Astrocyte (in vitro differentiated cells and primary cell): ENCODE measurements around the gene ECSCR. TPM values are rescaled to one million over a fixed set of nuclear protein-coding genes. Genes with fewer than 3 reads are reported as not detected.

Source experiments
- DNase-seq: peaks from one replicate; pipeline ENCODE4 v3.0.0-alpha.2; 2010; ENCODE audit warnings: low read depth
- FAIRE-seq: peaks from 2 replicates; lab custom pipeline; 2011; peaks lifted over from hg19 to GRCh38; lab: Jason Lieb, UNC
- H2AFZ ChIP-seq: 2 replicates; pipeline ENCODE4 v1.6.0; 2012; ENCODE audit warnings: low read depth, low read length, inconsistent platforms
- H3K27ac ChIP-seq: 2 replicates; pipeline ENCODE4 v1.5.1; 2011; ENCODE audit warnings: low read depth, low read length, inconsistent platforms
- H3K27me3 ChIP-seq: 2 replicates; pipeline ENCODE4 v1.6.0; 2011; ENCODE audit warnings: low read length, inconsistent platforms; ENCODE audit not compliant: insufficient read depth
- H3K36me3 ChIP-seq: 2 replicates; pipeline ENCODE4 v1.5.1; 2011; ENCODE audit warnings: low read length, inconsistent platforms; ENCODE audit not compliant: insufficient read depth
- H3K4me1 ChIP-seq: 2 replicates; pipeline ENCODE4 v1.5.1; 2011; ENCODE audit warnings: low read length, inconsistent platforms; ENCODE audit not compliant: insufficient read depth
- H3K4me2 ChIP-seq: 2 replicates; pipeline ENCODE4 v1.6.0; 2012; ENCODE audit warnings: low read length, inconsistent platforms
- H3K4me3 ChIP-seq: 2 replicates; pipeline ENCODE4 v1.5.1; 2011; ENCODE audit warnings: low read depth, mild to moderate bottlenecking, low read length, inconsistent platforms; ENCODE audit not compliant: insufficient read depth
- H3K79me2 ChIP-seq: 2 replicates; pipeline ENCODE4 v1.6.0; 2012; ENCODE audit warnings: mild to moderate bottlenecking, low read length, inconsistent platforms; ENCODE audit not compliant: insufficient read depth
- H3K9ac ChIP-seq: 2 replicates; pipeline ENCODE4 v1.6.0; 2012; ENCODE audit warnings: mild to moderate bottlenecking, low read length, inconsistent platforms
- H3K9me3 ChIP-seq: 2 replicates; pipeline ENCODE4 v1.5.1; 2012; ENCODE audit warnings: low read depth, mild to moderate bottlenecking, low read length, inconsistent platforms; ENCODE audit not compliant: insufficient read depth
- H4K20me1 ChIP-seq: 2 replicates; pipeline ENCODE4 v1.6.0; 2012; ENCODE audit warnings: low read length, inconsistent platforms; ENCODE audit not compliant: insufficient read depth
- H3K27ac Mint-ChIP-seq: one replicate; pipeline ENCODE4 v1.8.0; 2021; ENCODE audit warnings: mild to moderate bottlenecking, mixed read lengths; ENCODE audit not compliant: unreplicated experiment
- H3K27me3 Mint-ChIP-seq: one replicate; pipeline ENCODE4 v1.8.0; 2021; ENCODE audit warnings: low read depth, mixed read lengths; ENCODE audit not compliant: unreplicated experiment
- H3K36me3 Mint-ChIP-seq: one replicate; pipeline ENCODE4 v1.8.0; 2021; ENCODE audit warnings: low read depth, mixed read lengths; ENCODE audit not compliant: unreplicated experiment
- H3K4me1 Mint-ChIP-seq: one replicate; pipeline ENCODE4 v1.8.0; 2021; ENCODE audit warnings: low read depth, mixed read lengths; ENCODE audit not compliant: unreplicated experiment
- H3K4me3 Mint-ChIP-seq: one replicate; pipeline ENCODE4 v1.8.0; 2021; ENCODE audit warnings: mild to moderate bottlenecking, moderate library complexity, mixed read lengths; ENCODE audit not compliant: unreplicated experiment
- H3K9me3 Mint-ChIP-seq: one replicate; pipeline ENCODE4 v1.8.0; 2021; ENCODE audit warnings: mild to moderate bottlenecking, mixed read lengths; ENCODE audit not compliant: unreplicated experiment
- EZH2 ChIP-seq: IDR thresholded peaks from 2 replicates; pipeline ENCODE4 v1.6.1; 2012; ENCODE audit warnings: mild to moderate bottlenecking, low read length, inconsistent platforms; ENCODE audit not compliant: insufficient read depth
- total RNA-seq: library from RNA; stranded (reverse); gene quantifications from 2 replicates; pipeline ENCODE4 v1.2.1, GENCODE V29; 2021
- TF ChIP-seq, protein P1 (sequence below): IDR thresholded peaks from 2 replicates; pipeline ENCODE4 v1.5.1; 2011; ENCODE audit warnings: low read depth, mild to moderate bottlenecking, inconsistent platforms, low read length, moderate library complexity; ENCODE audit not compliant: insufficient read depth

The ECSCR gene
- total RNA-seq, 1 donor from 2014 or later = 1.00 TPM

DNA sequence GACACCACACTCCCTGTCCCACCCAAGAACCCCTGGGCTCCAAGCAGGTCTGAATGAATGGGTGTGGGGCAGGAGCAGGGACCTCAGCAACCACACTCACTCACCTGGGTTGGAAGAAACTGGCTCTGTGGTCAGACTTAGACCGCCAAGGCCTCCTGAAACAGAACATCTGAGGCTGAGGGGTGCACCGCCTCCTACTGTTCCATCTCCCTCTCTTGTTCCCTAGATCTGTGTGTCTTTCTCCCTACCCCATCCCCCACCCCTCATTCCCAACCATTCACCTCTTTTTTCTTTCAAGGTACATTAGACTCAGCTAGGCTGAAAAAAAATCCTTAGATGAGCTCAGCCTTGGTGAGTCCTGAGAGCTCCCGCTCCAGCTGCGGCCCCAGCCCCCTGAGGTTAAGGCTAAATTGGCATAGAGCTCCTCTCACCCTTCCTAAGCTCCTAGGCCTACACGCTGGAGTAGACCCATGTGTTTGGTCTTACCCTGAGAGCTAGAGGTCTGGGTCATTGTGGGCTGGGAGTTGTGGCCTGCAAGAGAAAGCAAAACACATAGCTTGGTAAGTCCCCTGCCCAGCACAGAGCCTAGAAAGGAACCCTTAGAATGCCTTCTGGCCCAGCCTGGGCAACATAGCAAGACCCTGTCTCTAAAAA is 4.8 kb downstream of the ECSCR start:
- H3K4me1 ChIP-seq = peaks cover 49% of the 10 kb centered on the region
- H3K9me3 Mint-ChIP-seq = no peaks in the 10 kb centered on the region
- H4K20me1 ChIP-seq = no peaks in the 10 kb centered on the region
- peaks cover 9% of the 10 kb centered on the region for H3K27me3 Mint-ChIP-seq
- FAIRE-seq (no peak), DNase-seq (no peak)
- no peak overlapping the region for H3K9ac ChIP-seq
- H3K36me3 Mint-ChIP-seq = no peaks in the 10 kb centered on the region
- no peak overlapping the region for H3K4me3 ChIP-seq
- H3K27ac Mint-ChIP-seq = no peak overlapping the region
- H3K4me3 Mint-ChIP-seq = no peak overlapping the region
- TF ChIP-seq EZH2 = no peak
- TF ChIP-seq, protein P1, sequence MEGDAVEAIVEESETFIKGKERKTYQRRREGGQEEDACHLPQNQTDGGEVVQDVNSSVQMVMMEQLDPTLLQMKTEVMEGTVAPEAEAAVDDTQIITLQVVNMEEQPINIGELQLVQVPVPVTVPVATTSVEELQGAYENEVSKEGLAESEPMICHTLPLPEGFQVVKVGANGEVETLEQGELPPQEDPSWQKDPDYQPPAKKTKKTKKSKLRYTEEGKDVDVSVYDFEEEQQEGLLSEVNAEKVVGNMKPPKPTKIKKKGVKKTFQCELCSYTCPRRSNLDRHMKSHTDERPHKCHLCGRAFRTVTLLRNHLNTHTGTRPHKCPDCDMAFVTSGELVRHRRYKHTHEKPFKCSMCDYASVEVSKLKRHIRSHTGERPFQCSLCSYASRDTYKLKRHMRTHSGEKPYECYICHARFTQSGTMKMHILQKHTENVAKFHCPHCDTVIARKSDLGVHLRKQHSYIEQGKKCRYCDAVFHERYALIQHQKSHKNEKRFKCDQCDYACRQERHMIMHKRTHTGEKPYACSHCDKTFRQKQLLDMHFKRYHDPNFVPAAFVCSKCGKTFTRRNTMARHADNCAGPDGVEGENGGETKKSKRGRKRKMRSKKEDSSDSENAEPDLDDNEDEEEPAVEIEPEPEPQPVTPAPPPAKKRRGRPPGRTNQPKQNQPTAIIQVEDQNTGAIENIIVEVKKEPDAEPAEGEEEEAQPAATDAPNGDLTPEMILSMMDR = no peak
- no peak overlapping the region for H3K4me2 ChIP-seq
- no peaks in the 10 kb centered on the region for H3K9me3 ChIP-seq
- H3K36me3 ChIP-seq = no peaks in the 10 kb centered on the region
- peaks cover 29% of the 10 kb centered on the region for H3K4me1 Mint-ChIP-seq
- H3K27ac ChIP-seq = peak overlapping the region; percentile 96
- no peaks in the 10 kb centered on the region for H3K79me2 ChIP-seq
- no peaks in the 10 kb centered on the region for H3K27me3 ChIP-seq
- no peak overlapping the region for H2AFZ ChIP-seq

DNA sequence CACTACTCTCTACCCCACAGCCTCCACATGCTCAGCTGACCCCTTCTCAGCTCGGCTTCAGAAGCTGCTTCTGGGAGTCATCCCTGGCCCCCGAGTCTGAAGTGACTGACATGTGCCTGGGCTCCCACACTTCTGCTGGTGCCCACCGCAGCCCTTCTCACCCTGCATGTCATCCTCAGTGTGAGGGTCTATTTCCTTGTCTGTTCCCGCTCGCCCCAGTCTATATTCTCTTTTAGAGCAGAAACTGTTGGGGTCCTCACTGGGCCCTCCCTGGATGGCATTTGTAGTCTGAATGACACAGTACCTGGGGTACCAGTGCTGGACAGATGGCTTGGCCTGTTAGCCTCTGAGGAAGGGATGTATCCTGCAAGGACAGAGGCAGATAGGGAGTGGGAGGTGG is 5.3 kb downstream of the ECSCR start:
- Histone ChIP-seq H3K4me3 (no peak overlapping the region), H2AFZ (no peak overlapping the region), H3K4me1 (peaks cover 44% of the 10 kb centered on the region), H3K27ac (no peak overlapping the region), H3K4me2 (no peak overlapping the region), H3K79me2 (no peaks in the 10 kb centered on the region), H3K9ac (no peak overlapping the region), H4K20me1 (no peaks in the 10 kb centered on the region), H3K36me3 (peaks cover under 1% of the 10 kb centered on the region), H3K9me3 (no peaks in the 10 kb centered on the region), H3K27me3 (no peaks in the 10 kb centered on the region)
- H3K36me3 Mint-ChIP-seq = no peaks in the 10 kb centered on the region
- H3K4me1 Mint-ChIP-seq = peaks cover 26% of the 10 kb centered on the region
- H3K27ac Mint-ChIP-seq = peak overlapping the region; percentile 26
- DNase-seq (no peak), FAIRE-seq (no peak)
- TF ChIP-seq EZH2 = no peak
- TF ChIP-seq, protein P1 = no peak
- no peaks in the 10 kb centered on the region for H3K9me3 Mint-ChIP-seq
- peaks cover 9% of the 10 kb centered on the region for H3K27me3 Mint-ChIP-seq
- H3K4me3 Mint-ChIP-seq = no peak overlapping the region

DNA sequence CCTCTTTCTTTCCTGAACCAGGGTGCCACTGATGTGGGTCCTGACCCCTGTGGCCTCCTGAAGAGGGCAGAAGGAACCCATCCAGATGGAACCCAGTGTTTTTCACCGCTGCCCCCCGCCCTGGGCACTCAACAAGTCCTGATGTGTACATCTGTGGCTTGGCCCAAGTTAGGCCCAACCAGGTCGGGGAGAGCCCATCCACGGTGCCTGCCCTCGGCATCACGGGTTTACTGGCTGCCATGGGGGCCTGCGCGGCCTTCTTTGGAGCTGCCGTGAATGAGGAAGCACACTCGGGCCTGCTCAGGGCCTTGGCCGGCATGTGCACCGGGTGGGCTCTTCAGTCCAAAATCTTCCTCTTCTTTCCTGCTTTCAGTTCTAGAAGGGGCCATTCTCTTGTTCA is 5.8 kb downstream of the ECSCR start:
- Histone ChIP-seq H3K36me3 (peaks cover 5% of the 10 kb centered on the region), H2AFZ (no peak overlapping the region), H4K20me1 (no peaks in the 10 kb centered on the region), H3K79me2 (no peaks in the 10 kb centered on the region), H3K4me1 (peaks cover 39% of the 10 kb centered on the region), H3K4me3 (no peak overlapping the region), H3K27me3 (no peaks in the 10 kb centered on the region), H3K27ac (no peak overlapping the region), H3K4me2 (no peak overlapping the region), H3K9ac (no peak overlapping the region), H3K9me3 (no peaks in the 10 kb centered on the region)
- H3K4me1 Mint-ChIP-seq = peaks cover 21% of the 10 kb centered on the region
- DNase-seq (no peak), FAIRE-seq (no peak)
- H3K27me3 Mint-ChIP-seq = peaks cover 9% of the 10 kb centered on the region
- H3K9me3 Mint-ChIP-seq = no peaks in the 10 kb centered on the region
- H3K4me3 Mint-ChIP-seq = no peak overlapping the region
- H3K36me3 Mint-ChIP-seq = no peaks in the 10 kb centered on the region
- TF ChIP-seq, protein P1 = no peak
- TF ChIP-seq EZH2 = no peak
- H3K27ac Mint-ChIP-seq = peak overlapping the region; percentile 26
